Type B pancreatic cell (in vitro differentiated cells): ENCODE results near the gene DUSP9. TPM values are rescaled to one million over a fixed set of nuclear protein-coding genes. Genes with fewer than 3 reads are reported as not detected.

Source experiments
- DNase-seq: peaks from one replicate; pipeline ENCODE4 v3.0.0; 2021; ENCODE audit warnings: mixed read lengths; ENCODE audit not compliant: unreplicated experiment; ENCODE audit errors: extremely low spot score
- H3K27ac Mint-ChIP-seq: 2 replicates; pipeline ENCODE4 v1.8.0; 2021; ENCODE audit warnings: mild to moderate bottlenecking, mixed read lengths
- H3K27me3 Mint-ChIP-seq: 2 replicates; pipeline ENCODE4 v1.8.0; 2021; ENCODE audit warnings: mixed read lengths
- H3K36me3 Mint-ChIP-seq: 2 replicates; pipeline ENCODE4 v1.8.0; 2021; ENCODE audit warnings: mixed read lengths
- H3K4me1 Mint-ChIP-seq: one replicate; pipeline ENCODE4 v1.8.0; 2021; ENCODE audit warnings: mixed read lengths; ENCODE audit not compliant: unreplicated experiment
- H3K4me3 Mint-ChIP-seq: 2 replicates; pipeline ENCODE4 v1.8.0; 2021; ENCODE audit warnings: mild to moderate bottlenecking, mixed read lengths
- H3K9me3 Mint-ChIP-seq: 2 replicates; pipeline ENCODE4 v1.8.0; 2021; ENCODE audit warnings: mixed read lengths
- total RNA-seq: library from RNA; stranded (reverse); gene quantifications from 2 replicates; pipeline ENCODE4 v1.2.1, GENCODE V29; 2021; ENCODE audit warnings: low replicate concordance
- TF ChIP-seq, protein P1 (sequence below): fragments of 200-600 bp; sonication (generic); conservative IDR thresholded peaks from 2 replicates; pipeline ENCODE4 v1.5.0; 2021; ENCODE audit warnings: antibody characterized with exemption, mild to moderate bottlenecking

DUSP9 gene
- total RNA-seq, 1 donor from 2014 or later = 9.5 TPM

DNA sequence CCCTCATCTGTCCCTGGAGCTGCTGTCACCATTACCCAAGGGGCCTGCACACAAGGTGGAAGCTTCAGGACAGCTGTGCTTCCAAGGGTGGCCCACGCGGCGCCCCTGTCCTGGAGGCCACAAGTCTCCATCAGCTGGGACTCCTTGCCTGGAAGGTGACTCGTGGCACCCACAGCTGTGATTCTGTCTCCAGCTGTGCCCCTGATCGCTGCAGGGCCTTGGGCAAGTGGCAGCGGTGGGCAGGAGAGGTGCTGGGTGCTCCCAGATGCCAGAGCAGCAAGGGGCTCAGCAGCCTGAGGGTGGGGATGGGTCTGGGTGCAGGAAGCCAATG is 9.0 kb upstream of the DUSP9 start:
- no peaks in the 10 kb centered on the region for H3K4me1 Mint-ChIP-seq
- peaks cover 13% of the 10 kb centered on the region for H3K27me3 Mint-ChIP-seq
- no peak overlapping the region for H3K4me3 Mint-ChIP-seq
- TF ChIP-seq, protein P1, sequence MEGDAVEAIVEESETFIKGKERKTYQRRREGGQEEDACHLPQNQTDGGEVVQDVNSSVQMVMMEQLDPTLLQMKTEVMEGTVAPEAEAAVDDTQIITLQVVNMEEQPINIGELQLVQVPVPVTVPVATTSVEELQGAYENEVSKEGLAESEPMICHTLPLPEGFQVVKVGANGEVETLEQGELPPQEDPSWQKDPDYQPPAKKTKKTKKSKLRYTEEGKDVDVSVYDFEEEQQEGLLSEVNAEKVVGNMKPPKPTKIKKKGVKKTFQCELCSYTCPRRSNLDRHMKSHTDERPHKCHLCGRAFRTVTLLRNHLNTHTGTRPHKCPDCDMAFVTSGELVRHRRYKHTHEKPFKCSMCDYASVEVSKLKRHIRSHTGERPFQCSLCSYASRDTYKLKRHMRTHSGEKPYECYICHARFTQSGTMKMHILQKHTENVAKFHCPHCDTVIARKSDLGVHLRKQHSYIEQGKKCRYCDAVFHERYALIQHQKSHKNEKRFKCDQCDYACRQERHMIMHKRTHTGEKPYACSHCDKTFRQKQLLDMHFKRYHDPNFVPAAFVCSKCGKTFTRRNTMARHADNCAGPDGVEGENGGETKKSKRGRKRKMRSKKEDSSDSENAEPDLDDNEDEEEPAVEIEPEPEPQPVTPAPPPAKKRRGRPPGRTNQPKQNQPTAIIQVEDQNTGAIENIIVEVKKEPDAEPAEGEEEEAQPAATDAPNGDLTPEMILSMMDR = no peak
- no peak for DNase-seq
- no peak overlapping the region for H3K27ac Mint-ChIP-seq
- H3K36me3 Mint-ChIP-seq = no peaks in the 10 kb centered on the region
- H3K9me3 Mint-ChIP-seq = no peaks in the 10 kb centered on the region

DNA sequence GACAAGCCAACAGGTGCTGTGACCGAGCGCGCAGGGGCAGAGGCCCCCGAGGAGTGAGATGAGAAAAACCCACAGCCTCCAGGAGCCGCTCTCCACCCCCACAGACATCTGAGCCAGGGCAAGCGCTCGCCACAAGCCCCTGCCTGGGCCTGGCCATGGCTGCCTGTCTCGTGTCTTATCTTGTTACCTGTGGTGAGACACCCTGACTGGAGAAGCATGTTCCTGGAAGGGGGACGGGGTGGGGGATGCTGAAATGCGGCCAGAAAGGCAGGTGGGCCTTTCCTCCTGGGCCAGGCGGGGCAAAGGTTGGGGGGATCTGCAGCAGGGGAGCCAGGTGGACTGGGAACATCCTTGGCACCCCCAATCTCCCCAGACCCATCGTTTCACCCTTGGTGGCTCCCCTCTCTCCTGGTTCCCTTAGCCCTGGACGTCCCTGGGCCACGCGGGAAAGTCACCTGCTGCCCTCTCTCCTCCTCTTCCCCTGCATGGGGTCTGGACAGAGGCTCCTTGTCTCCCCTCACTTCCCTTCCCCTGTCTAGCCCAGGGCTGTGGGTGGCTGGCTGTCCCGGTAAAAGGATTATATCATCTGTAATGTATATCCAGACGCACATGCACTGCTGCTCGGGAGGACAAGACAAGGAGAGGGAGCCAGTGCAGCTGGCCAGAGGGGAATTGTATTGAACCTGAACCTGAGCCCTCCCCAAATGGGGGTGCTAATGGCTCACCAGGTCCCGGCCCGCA is 8.4 kb upstream of the DUSP9 start:
- no peaks in the 10 kb centered on the region for H3K4me1 Mint-ChIP-seq
- no peak overlapping the region for H3K4me3 Mint-ChIP-seq
- peaks cover 17% of the 10 kb centered on the region for H3K27me3 Mint-ChIP-seq
- no peaks in the 10 kb centered on the region for H3K9me3 Mint-ChIP-seq
- H3K27ac Mint-ChIP-seq = no peak overlapping the region
- no peak for DNase-seq
- H3K36me3 Mint-ChIP-seq = no peaks in the 10 kb centered on the region
- TF ChIP-seq, protein P1 = no peak

DNA sequence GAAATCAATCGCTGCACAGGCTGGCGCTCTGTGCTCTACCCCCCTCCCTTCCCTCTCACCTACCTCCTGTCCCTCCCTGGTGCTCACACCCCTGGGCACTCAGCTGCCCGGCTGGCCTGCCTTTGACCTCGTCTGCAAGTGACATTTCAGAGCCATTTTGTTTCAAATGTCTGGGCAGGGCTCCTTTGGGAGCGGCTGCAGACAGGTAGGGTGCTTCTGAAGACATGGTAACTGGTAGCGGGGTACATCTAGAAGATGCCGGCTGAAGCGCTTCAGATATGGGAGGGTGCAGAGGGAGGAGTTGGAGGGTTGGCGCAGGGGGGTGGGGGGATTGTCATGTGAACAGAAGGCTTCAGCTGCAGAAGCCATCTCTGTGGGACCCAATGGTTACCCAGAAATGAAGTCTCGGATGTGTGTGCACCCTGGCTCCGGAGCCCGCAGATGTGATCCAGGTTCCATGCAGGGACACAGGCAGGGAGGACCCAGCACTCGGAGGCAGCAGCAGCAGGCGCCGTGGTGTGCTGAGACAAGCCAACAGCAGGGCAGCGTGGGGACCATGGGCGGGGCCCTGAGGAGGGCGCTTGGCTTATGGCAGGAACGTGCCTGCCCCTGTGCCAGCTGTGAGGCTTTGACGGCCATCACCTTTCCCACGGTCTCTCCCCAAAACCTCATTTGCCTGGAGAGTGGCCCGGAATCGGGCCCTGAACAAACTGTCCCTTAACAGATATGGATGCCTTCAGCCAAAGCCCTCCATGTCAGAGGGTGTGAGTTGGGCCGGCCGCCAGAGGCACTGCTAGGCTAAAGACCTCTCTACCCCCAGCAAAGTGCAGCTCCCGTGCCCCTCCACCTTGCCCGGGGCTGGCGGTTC is 7.6 kb upstream of the DUSP9 start:
- Mint-ChIP-seq H3K4me1 (no peaks in the 10 kb centered on the region), H3K4me3 (no peak overlapping the region), H3K36me3 (no peaks in the 10 kb centered on the region), H3K27ac (no peak overlapping the region), H3K27me3 (peaks cover 21% of the 10 kb centered on the region), H3K9me3 (no peaks in the 10 kb centered on the region)
- TF ChIP-seq, protein P1 = no peak
- DNase-seq = no peak

DNA sequence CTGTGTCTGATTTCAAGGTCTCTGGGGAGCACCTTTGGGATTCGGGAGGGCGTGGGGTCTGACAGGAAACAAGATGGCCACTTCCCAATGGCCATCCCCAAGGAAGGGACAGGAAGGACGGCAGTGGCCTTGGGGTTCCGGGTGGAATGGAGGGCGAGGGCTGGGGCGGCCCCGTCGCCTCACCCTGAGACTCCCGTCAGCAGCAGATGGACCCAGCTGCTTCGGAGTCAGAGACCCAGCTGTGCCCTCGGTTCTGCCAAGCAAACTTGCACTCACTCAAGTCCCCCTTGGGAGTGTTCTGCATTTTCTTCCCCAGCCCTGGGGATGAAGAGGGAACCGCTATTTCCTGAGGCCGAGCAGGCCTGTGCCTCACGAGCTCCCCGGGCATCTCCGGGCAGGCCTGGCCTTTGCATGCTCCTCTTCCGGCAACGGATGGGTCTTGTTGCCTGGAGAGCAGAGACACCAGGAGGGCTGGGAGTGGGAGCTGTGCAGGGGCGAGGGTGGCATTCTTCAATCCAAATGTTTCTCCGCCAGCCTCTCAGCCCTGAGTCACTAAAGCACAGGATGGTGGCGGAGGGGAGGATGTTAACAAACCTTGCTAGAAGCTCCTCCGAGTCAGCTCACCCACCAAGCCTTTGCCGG is 6.8 kb upstream of the DUSP9 start:
- Mint-ChIP-seq H3K4me3 (no peak overlapping the region), H3K9me3 (no peaks in the 10 kb centered on the region), H3K27ac (no peak overlapping the region), H3K36me3 (no peaks in the 10 kb centered on the region), H3K4me1 (no peaks in the 10 kb centered on the region), H3K27me3 (peaks cover 28% of the 10 kb centered on the region)
- TF ChIP-seq, protein P1 = no peak
- no peak for DNase-seq

DNA sequence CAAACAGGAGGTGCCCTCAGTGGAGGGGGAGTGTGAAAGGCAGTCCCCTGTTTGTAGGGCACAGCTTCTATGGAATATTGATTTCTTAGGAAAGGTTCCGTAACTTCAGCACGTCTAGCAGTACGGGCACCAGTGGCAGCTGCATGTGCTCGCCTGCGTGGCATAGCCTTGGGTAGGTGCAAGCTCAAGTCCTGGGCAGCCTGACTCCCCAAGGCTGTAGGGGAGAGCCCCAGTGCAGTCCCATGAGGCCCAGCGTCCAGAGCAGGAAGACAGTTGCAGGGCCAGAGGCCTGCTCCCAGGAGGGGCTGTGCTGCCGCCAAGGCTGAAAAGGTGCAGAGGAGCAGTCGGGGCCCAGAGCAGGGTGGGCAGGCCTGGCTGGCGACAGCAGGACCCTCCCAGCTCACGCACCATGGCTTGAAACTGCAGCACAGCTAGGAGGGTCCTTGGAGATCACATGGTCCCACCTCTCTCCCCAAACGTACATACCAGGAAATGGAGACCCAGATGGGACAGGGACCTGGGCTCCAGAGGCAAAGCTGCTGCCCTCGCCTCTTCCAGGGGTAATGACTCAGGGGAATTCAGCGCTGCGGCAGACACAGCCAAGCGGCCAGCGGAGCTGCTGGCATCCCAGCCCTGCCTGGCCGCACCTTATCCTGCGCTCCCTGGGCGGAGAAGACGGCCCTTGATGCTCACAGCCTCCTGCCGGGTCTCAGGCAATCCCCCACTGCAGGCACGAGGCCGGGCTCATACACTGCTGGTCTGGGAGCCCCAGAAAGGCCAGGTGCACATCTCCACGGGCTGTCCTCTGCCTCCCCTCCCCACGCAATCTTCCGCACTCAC is 6.0 kb upstream of the DUSP9 start:
- Mint-ChIP-seq H3K27me3 (peaks cover 35% of the 10 kb centered on the region), H3K4me3 (peak overlapping the region; percentile 51), H3K9me3 (no peaks in the 10 kb centered on the region), H3K36me3 (no peaks in the 10 kb centered on the region), H3K27ac (no peak overlapping the region), H3K4me1 (no peaks in the 10 kb centered on the region)
- TF ChIP-seq, protein P1 = no peak
- DNase-seq = no peak
